Endothelial cell of umbilical vein (primary cell): ENCODE measurements around the gene NFKBIE. TPM values are rescaled to one million over a fixed set of nuclear protein-coding genes. Genes with fewer than 3 reads are reported as not detected.

Experiments used
- BruUV-seq: library from RNA; stranded (reverse); fragments of 400-500 nt; replicated peaks from 2 replicates; lab custom pipeline; 2021; lab: Mats Ljungman, UMichigan
- CTCF ChIA-PET: fragments of 300-600, 350-600 bp; sonication (Branson Sonifier 250); formaldehyde crosslinking; loops from one replicate; lab custom pipeline; 2021; ENCODE audit warnings: antibody characterized with exemption, inconsistent platforms; lab: Charles Lee
- POLR2A ChIA-PET: fragments of 300-600, 350-600 bp; sonication (Branson Sonifier 250); formaldehyde crosslinking; loops from one replicate; lab custom pipeline; 2021; ENCODE audit warnings: antibody characterized with exemption, inconsistent platforms; lab: Charles Lee
- DNase-seq: peaks from one replicate; pipeline ENCODE4 v3.0.0-alpha.2; 2011; ENCODE audit warnings: low read depth, low spot score
- FAIRE-seq: peaks from 2 replicates; lab custom pipeline; 2011; peaks lifted over from hg19 to GRCh38; lab: Jason Lieb, UNC
- H2AFZ ChIP-seq: 2 replicates; pipeline ENCODE4 v1.6.0; 2012; ENCODE audit warnings: low read depth, low read length, control low read depth, inconsistent platforms
- H3K27ac ChIP-seq: 2 replicates; pipeline ENCODE4 v1.5.1; 2011; ENCODE audit warnings: low read depth, mild to moderate bottlenecking, control low read depth, low read length, moderate library complexity; ENCODE audit not compliant: insufficient read depth
- H3K27me3 ChIP-seq, 2 experiments: 2 replicates each; pipeline versions ENCODE4 v1.6.0 to v1.6.1; 2011; ENCODE audit warnings: low read length in 2 of 2, mixed read lengths in 1 of 2; ENCODE audit not compliant: control insufficient read depth in 2 of 2, insufficient read depth in 2 of 2
- H3K36me3 ChIP-seq, 2 experiments: 2 replicates in 1 of 2; 3 replicates in 1 of 2; pipeline ENCODE4 v1.5.1; 2011; ENCODE audit warnings: low read length in 2 of 2, mild to moderate bottlenecking in 1 of 2, moderate library complexity in 1 of 2; ENCODE audit not compliant: control insufficient read depth in 2 of 2, insufficient read depth in 2 of 2; ENCODE audit errors: extremely low read depth in 1 of 2
- H3K4me1 ChIP-seq: 3 replicates; pipeline ENCODE4 v1.5.1; 2011; ENCODE audit warnings: mild to moderate bottlenecking, low read length; ENCODE audit not compliant: control insufficient read depth, insufficient read depth; ENCODE audit errors: extremely low read depth
- H3K4me2 ChIP-seq: 2 replicates; pipeline ENCODE4 v1.6.1; 2011; ENCODE audit warnings: low read length, control low read depth, mixed read lengths; ENCODE audit not compliant: insufficient read depth
- H3K4me3 ChIP-seq, 3 experiments: fragments of 200-600 bp in 1 of 3; sonication (generic), shearing (Covaris generic) in 1 of 3; replicated peaks in 1 of 3; 2 replicates each; pipeline ENCODE4 v1.5.1; 2011 to 2016; ENCODE audit warnings: control low read depth in 3 of 3, low read length in 3 of 3, mild to moderate bottlenecking in 2 of 3, inconsistent platforms in 1 of 3, low read depth in 1 of 3, moderate library complexity in 1 of 3; ENCODE audit not compliant: insufficient read depth in 1 of 3
- H3K79me2 ChIP-seq: 2 replicates; pipeline ENCODE4 v1.6.0; 2012; ENCODE audit warnings: low read length, inconsistent platforms; ENCODE audit not compliant: control insufficient read depth, insufficient read depth
- H3K9ac ChIP-seq: replicated peaks from 2 replicates; pipeline ENCODE3; 2011; ENCODE audit warnings: low read length, control low read depth; ENCODE audit not compliant: insufficient read depth; ENCODE audit errors: extremely low read depth
- H3K9me1 ChIP-seq: replicated peaks from 3 replicates; pipeline ENCODE4 v1.6.0; 2011; ENCODE audit warnings: mild to moderate bottlenecking, low read length; ENCODE audit not compliant: control insufficient read depth, insufficient read depth; ENCODE audit errors: extremely low read depth
- H3K9me3 ChIP-seq: replicated peaks from 2 replicates; pipeline ENCODE4 v1.5.1; 2012; ENCODE audit warnings: low read length, inconsistent platforms; ENCODE audit not compliant: control insufficient read depth, insufficient read depth
- H4K20me1 ChIP-seq: replicated peaks from 2 replicates; pipeline ENCODE3; 2011; ENCODE audit warnings: mild to moderate bottlenecking, low read length; ENCODE audit not compliant: control insufficient read depth, insufficient read depth; ENCODE audit errors: extremely low read depth
- CTCF ChIP-seq, 2 donors: IDR thresholded peaks; 1 replicate in 1 of 2; 2 replicates in 1 of 2; pipeline ENCODE4 v1.5.1; 2011; ENCODE audit warnings: low read length in 2 of 2, mild to moderate bottlenecking in 2 of 2, moderate library complexity in 2 of 2, control low read depth in 1 of 2, inconsistent platforms in 1 of 2, low read depth in 1 of 2; ENCODE audit not compliant: insufficient read depth in 1 of 2; ENCODE audit errors: extremely low read depth in 1 of 2
- EZH2 ChIP-seq: IDR thresholded peaks from 2 replicates; pipeline ENCODE4 v1.6.1; 2012; ENCODE audit warnings: borderline replicate concordance, low read depth, mild to moderate bottlenecking, moderate library complexity, low read length, inconsistent platforms; ENCODE audit not compliant: severe bottlenecking
- GATA2 ChIP-seq: IDR thresholded peaks from 2 replicates; pipeline ENCODE4 v1.7.0; 2011; ENCODE audit warnings: low read depth, mild to moderate bottlenecking, moderate library complexity, mixed read lengths, low read length; ENCODE audit not compliant: insufficient read length, insufficient read depth
- JUN ChIP-seq: IDR thresholded peaks from 2 replicates; pipeline ENCODE4 v1.6.1; 2011; ENCODE audit warnings: borderline replicate concordance, low read depth; ENCODE audit not compliant: insufficient read length, insufficient read depth
- MAX ChIP-seq: IDR thresholded peaks from 2 replicates; pipeline ENCODE4 v1.6.1; 2011; ENCODE audit not compliant: insufficient read depth, insufficient read length
- POLR2A ChIP-seq: IDR thresholded peaks from 2 replicates; pipeline ENCODE4 v1.6.1; 2012; ENCODE audit warnings: low read depth, mild to moderate bottlenecking, control low read depth, low read length
- POLR2AphosphoS5 ChIP-seq: IDR thresholded peaks from 2 replicates; pipeline ENCODE4 v1.6.1; 2012; ENCODE audit warnings: low read depth, mild to moderate bottlenecking, control low read depth, low read length, moderate library complexity; ENCODE audit not compliant: insufficient read depth
- dilution Hi-C: fragments of 300-500 bp; cut with MboI; formaldehyde crosslinking; loops from one replicate; pipeline ENCODE4 v1.15.0; 2019; ENCODE audit warnings: low sequenced_read_pairs; ENCODE audit not compliant: extremely low pct_ligation_motif_present
- intact Hi-C: fragments of 100-400 bp; cut with micrococcal nuclease; formaldehyde crosslinking; loops from one replicate; pipeline ENCODE4 v1.10.0; 2022
- microRNA counts: library from miRNA; unstranded; fragments of <30 nt; microRNA quantifications from one replicate; lab custom pipeline; 2016
- polyA plus RNA-seq, 4 experiments: library from polyadenylated mRNA; depleted of rRNA in 3 of 4; stranded (reverse) in 3 of 4; unstranded in 1 of 4; fragments of >200 nt; gene quantifications; 2 replicates each; pipeline versions ENCODE4 v1.2.1 to v1.2.3, GENCODE V29; 2011 to 2012; ENCODE audit warnings: missing spikeins in 1 of 4
- small RNA-seq: library from RNA; depleted of rRNA; stranded (forward); fragments of <200 nt; gene quantifications from one replicate; pipeline ENCODE3, GENCODE V24; 2012; ENCODE audit warnings: low replicate concordance, low read depth; ENCODE audit not compliant: insufficient read depth, insufficient read length
- total RNA-seq: library from RNA; stranded (reverse); gene quantifications from 2 replicates; pipeline ENCODE4 v1.2.3, GENCODE V29; 2021

The NFKBIE gene
- total and polyA plus RNA-seq, 2 donors (not counting 3 experiments of a cell fraction or from before 2014, with no cell fraction given), result 19.0 to 22.6 TPM

- POLR2A ChIA-PET, result no interaction called here
Measured at GRCh38 chr6:44211284-44211683, 54.1 kb downstream of the NFKBIE start.

More at GRCh38 chr6:44211284-44211683, 54.1 kb downstream of the NFKBIE start:
- H3K27ac ChIP-seq, result no peak overlapping the region
- TF ChIP-seq GATA2, result no peak
- no peak for TF ChIP-seq EZH2
- no peak for TF ChIP-seq POLR2AphosphoS5
- no peak for TF ChIP-seq POLR2A
- TF ChIP-seq JUN, result no peak
- TF ChIP-seq CTCF (IDR thresholded peaks at IDR 0.05; ENCODE audit: extremely low read depth in 1 of 2, insufficient read depth in 1 of 2, low read depth in 1 of 2, low read length in 2 of 2), result no peak
- TF ChIP-seq MAX, result no peak
- H3K9me1 ChIP-seq, result no peaks in the 10 kb centered on the region
- no peaks in the 10 kb centered on the region for H3K36me3 ChIP-seq
- H3K27me3 ChIP-seq, result no peaks in the 10 kb centered on the region
- no peaks in the 10 kb centered on the region for H3K9me3 ChIP-seq
- no peak overlapping the region for H3K4me2 ChIP-seq
- H4K20me1 ChIP-seq, result no peaks in the 10 kb centered on the region
- dilution Hi-C loops, result no loop called here
- no peak overlapping the region for H3K4me3 ChIP-seq
- FAIRE-seq, result no peak
- CTCF ChIA-PET, result interaction anchor here (1.1 to 1.2 kb wide), 2 partner anchors 21 to 38 kb away, joined by 3 read pairs; no protein-coding TSS in a partner anchor
- no peaks in the 10 kb centered on the region for H3K4me1 ChIP-seq
- BruUV-seq, result no TSS peak
- H2AFZ ChIP-seq, result no peak overlapping the region
- H3K79me2 ChIP-seq, result no peaks in the 10 kb centered on the region
- H3K9ac ChIP-seq, result no peak overlapping the region
- no peak for DNase-seq
- intact Hi-C loops, result no loop called here

MicroRNA genes within 50 kb of the gene (microRNA counts, 767-probe panel; counts per million panel counts)
- 723 counts per million, percentile 96 among the panel's probes with 10 or more counts for microRNA hsa-miR-4647 (lab: Ali Mortazavi, UCI)

Small RNA genes within 50 kb of the gene (small RNA-seq; reads per million reads assigned to genes)
- not detected for gene RN7SL811P

Other genes starting within 250 kb of the NFKBIE start
- 62.4 and 68.1 TPM in 2 replicates for gene MRPL14, start 138.1 kb downstream of the NFKBIE start, total RNA-seq
- gene MRPL14, start 138.1 kb downstream of the NFKBIE start, polyA plus RNA-seq, result 91.2 and 103 TPM in 2 replicates
- gene TMEM63B, start 138.0 kb downstream of the NFKBIE start, total RNA-seq, result 39.4 and 49.7 TPM in 2 replicates
- 56.1 and 68.2 TPM in 2 replicates for gene TMEM63B, start 138.0 kb downstream of the NFKBIE start, polyA plus RNA-seq
- gene CAPN11, start 106.7 kb downstream of the NFKBIE start, total RNA-seq, result 1.4 and 1.8 TPM in 2 replicates
- gene CAPN11, start 106.7 kb downstream of the NFKBIE start, polyA plus RNA-seq, result 1.0 and 1.7 TPM in 2 replicates
- not detected in 2 replicates for gene MYMX, start 48.6 kb downstream of the NFKBIE start, total RNA-seq
- 0.18 and 0.24 TPM in 2 replicates for gene MYMX, start 48.6 kb downstream of the NFKBIE start, polyA plus RNA-seq
- 202 and 219 TPM in 2 replicates for gene SLC29A1, start 42.0 kb downstream of the NFKBIE start, total RNA-seq
- 539 and 592 TPM in 2 replicates for gene SLC29A1, start 42.0 kb downstream of the NFKBIE start, polyA plus RNA-seq
- gene HSP90AB1, start 18.4 kb downstream of the NFKBIE start, total RNA-seq, result 1,088 and 1,201 TPM in 2 replicates
- gene HSP90AB1, start 18.4 kb downstream of the NFKBIE start, polyA plus RNA-seq, result 557 and 824 TPM in 2 replicates
- 53.4 and 53.9 TPM in 2 replicates for gene SLC35B2, start 8.0 kb downstream of the NFKBIE start, total RNA-seq
- gene SLC35B2, start 8.0 kb downstream of the NFKBIE start, polyA plus RNA-seq, result 112 and 148 TPM in 2 replicates
- gene TMEM151B, start 4.9 kb upstream of the NFKBIE start, total RNA-seq, result 0.07 TPM in 1 of 2 replicates, not detected in the other
- 0.03 and 0.05 TPM in 2 replicates for gene TMEM151B, start 4.9 kb upstream of the NFKBIE start, polyA plus RNA-seq
- 17.9 and 18.0 TPM in 2 replicates for gene AARS2, start 47.8 kb upstream of the NFKBIE start, total RNA-seq
- gene AARS2, start 47.8 kb upstream of the NFKBIE start, polyA plus RNA-seq, result 7.9 and 8.3 TPM in 2 replicates
- not detected in 2 replicates for gene SPATS1, start 77.1 kb upstream of the NFKBIE start, total RNA-seq
- gene SPATS1, start 77.1 kb upstream of the NFKBIE start, polyA plus RNA-seq, result not detected in 2 replicates
- gene CDC5L, start 122.2 kb upstream of the NFKBIE start, total RNA-seq, result 23.5 and 24.6 TPM in 2 replicates
- gene CDC5L, start 122.2 kb upstream of the NFKBIE start, polyA plus RNA-seq, result 6.0 and 6.9 TPM in 2 replicates